Suppressor macrophage treated with lipopolysaccharide for 1 hour (primary cell): ENCODE data around the gene ARMH2.
"Not testable (repeated sequence)": the region's sequence is repeated elsewhere in the genome, so short reads cannot be mapped to it uniquely, and the experiment has no call there.

Experiments
- DNase-seq, 3 donors: peaks; one replicate each; pipeline ENCODE4 v3.0.0-alpha.2; 2020 to 2022

ARMH2 gene

DNA sequence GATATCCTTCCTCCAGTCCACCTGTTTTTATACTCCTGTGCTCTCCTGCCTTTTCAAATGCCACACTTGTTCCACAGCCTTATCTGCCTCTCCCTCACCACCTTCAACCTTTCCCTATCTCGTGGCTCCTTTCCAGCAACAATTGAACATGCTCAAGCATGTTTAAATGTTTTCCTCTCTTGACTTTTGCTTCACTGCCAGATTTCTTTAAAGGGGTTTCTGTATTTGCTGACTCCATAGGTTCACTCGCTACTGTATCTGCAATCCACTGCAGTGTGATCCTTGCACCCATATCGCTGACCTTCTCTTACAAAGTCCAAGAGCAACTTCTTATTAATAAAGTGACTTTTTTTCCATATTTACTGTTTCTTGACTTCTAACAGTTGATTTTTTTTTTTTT, 35.1 kb downstream of the ARMH2 start:
- no peak for DNase-seq

DNA sequence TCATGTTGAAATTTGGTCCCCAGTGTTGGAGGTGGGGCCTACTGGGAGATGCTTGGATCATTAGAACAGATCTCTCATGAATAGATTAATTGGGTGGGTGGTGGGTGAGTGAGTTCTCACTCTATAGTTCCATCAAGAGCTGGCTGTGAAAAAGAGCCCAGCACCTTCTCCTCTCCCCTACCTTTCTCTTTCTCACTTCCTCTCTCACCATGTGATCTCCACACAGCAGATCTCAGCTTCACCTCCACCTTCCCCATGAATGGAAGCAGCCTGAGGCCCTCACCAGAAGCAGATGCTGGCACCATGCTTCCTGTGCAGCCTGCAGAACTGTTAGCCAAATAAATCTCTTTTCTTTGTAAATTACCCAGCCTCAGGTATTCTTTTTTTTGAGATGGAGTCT, 36.9 kb downstream of the ARMH2 start:
- DNase-seq = no peak

DNA sequence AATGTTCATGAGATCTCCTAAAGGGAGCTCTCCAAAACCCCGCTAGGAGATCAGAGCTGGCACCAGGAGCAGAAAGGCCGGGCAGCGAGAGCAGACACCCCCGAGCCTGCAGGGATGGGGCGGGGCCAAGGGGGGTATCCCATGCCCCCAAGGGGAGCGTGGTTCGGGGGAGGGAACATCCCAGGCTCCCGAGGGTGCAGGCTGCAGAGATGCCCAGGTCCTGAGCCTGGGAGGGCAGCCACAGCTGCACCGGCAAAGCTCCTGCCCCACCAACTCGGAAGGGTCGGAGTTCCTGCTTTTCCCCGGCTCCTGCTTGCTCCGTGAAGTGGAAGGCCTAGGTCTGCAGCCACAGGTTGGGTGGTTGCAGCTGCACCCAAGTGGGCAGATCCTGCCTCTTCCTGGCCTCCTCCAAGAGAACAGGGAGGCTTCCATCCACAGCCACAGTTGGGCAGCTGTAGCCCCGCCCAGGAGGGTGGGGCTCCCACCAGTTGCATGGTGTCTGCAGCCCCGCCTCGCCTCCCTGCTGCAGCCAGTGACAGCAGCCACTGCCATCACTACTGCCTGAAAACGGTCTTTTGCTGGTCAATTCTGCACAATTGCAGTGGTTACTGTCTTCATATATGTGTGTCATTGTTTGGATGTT, 37.4 kb downstream of the ARMH2 start:
- peak in 1 of 3 donors; percentile 18 for DNase-seq

DNA sequence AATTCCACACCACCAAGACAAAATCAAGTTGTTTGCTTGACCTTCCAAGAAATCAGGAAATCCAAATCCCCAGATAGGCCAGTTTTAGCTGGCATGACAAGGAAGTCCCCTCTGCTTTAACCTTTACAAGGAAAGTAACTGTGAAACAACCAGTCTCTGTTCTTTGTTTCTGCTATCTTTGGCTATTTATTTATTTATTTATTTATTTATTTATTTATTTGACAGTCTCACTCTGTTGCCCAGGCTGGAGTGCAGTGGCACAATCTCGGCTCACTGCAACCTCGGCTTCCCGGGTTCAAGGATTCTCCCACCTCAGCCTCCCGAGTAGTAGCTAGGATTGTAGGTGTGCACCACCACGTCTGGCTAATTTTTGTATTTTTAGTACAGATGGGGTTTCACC, 38.5 kb downstream of the ARMH2 start:
- no peak for DNase-seq

DNA sequence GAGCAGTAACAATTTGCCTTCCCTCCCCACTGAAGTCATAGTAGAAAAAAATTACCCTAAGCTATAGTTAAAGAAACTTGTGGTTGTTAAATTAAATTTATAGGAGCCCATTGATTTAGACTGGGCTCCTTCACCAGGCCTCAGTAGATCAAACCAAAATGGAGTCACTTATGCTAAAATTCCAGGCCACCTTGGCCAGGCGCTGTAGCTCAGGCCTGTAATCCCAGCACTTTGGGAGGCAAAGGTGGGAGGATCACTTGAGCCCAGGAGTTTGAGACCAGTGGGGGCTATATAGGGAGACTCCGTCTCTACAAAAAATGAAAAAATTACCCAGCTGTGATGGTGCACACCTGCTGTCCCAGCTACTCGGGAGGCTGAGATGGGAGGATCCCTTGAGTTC, 39.0 kb downstream of the ARMH2 start:
- DNase-seq = no peak

DNA sequence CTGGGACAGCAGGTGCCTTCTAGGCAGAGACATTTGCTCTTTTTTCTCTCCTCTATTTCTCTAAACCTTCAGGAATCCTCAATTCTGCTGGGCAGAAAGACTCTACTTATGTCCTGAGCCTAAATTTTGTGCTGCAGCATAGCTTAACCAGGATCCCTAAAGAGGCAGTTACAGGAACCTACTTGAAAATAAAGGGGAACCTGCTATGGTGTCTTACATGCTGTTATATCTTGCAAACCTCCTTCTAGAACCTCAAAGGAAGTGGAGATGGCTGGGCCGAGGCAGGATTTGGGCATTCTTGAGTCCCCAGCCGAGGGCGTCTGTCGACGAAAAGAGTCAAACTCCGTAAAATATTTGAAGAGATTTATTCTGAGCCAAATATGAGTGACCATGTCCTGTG, 41.1 kb downstream of the ARMH2 start:
- peak; percentile 28 to 46 (median 44) for DNase-seq

DNA sequence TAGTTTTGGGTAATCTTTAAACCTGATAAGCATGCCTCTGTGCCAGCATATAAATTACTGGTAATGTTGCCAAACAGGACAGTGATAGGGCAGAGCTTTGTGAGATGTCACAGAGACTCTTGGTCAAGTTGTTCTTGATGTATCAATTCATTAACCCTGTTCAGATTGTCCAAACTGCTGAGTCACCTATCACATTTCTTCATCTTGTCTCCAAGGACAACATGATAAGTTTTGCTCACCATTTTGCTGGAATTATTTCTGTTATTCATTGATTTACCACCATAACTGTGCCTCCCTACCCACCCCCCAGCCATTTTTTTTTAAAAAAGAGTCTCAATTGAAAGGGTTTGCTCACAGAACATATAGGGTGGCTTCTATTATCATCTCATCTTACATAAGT, 43.4 kb downstream of the ARMH2 start:
- no peak for DNase-seq

DNA sequence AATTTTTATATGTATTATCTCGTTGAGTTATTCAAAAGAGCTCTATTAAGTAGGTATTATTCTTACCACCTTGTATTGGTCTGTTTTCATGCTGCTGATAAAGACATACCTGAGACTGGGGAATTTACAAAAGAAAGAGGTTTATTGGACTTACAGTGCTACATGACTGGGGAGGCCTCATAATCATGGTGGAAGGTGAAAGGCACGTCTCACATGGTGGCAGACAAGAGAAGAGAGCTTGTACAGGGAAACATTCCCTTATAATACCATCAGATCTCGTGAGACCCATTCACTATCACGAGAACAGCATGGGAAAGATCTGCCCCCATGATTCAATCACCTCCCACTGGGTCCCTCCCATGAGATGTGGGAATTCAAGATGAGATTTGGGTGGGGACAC, 44.3 kb downstream of the ARMH2 start:
- DNase-seq = not testable (repeated sequence)

DNA sequence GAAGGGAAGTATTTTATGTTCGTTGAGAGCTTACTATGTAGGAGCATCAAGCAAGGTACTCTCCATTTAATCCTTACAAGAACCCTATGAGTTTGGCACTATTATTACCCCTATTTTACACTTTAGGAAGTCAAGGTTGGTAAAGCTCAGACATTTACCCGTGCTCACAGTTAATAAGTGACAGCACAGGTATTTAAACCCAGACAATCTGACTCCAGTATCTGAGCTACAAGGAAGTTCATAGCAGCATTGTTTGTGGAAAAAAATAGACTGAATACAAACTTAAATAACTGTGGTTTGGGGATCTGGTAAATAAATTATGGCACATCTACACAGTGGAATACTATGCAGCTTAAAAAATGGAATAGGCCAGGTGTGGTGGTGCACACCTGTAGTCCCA, 45.2 kb downstream of the ARMH2 start:
- DNase-seq = no peak

DNA sequence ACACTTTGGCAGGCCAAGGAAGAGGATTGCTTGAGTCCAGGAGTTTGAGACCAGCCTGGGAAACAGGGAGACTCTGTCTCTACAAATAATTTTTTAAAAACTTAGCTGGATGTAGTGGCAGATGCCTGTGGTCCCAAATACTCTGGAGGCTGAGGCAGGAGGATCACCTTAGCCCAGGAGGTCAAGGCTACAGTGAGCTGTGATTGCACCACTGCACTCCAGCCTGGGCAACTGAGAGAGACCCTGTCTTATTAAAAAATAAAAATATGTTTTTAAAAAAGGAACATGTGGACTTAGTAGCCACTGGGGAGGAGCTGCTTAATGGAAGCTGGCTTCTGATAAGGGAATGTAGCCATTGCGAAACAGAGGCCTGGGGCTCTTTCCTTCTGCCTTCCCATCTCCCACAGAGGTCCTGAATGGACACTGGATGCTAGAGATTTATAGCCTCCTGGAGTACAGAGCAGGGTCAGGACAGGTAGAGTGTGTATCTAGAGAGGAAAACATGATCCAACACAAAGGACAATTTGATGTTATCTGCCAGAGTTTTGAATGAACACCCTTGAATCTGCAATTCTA, 45.7 kb downstream of the ARMH2 start:
- DNase-seq = no peak

DNA sequence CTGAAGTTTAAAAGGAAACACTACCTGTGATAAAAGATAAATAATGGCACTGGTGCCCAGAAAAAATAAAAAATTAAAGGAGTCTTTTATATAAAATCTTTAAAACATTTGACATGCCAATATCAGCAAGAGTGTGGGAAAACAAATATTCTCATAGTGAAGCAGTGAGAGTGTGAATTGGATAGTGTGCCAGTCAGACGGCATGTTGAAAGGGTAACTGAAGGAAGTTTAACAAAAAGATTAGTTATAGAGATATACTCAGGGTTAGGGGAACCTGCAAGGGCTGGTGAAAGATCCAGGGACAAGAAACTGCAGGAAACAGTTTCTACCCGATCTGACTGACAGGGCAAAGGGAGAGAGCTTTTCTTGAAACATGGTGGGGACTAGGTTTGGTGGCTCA, 46.2 kb downstream of the ARMH2 start:
- no peak for DNase-seq

DNA sequence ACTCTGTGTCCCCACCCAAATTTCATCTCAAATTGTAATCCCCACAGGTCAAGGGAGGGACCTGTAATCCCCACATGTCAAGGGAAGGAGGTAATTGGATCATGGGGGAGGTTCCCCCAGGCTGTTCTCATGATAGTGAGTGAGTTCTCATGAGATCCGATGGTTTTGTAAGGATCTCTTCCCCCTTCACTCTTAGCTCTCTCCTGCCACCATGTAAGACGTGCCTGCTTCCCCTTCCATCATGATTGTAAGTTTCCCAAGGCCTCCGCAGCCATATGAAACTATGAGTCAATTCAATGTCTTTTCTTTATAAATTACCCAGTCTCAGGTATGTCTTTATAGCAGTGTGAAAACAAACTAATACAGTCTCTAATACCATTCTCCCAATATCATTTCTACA, 47.8 kb downstream of the ARMH2 start:
- DNase-seq = not testable (repeated sequence)

DNA sequence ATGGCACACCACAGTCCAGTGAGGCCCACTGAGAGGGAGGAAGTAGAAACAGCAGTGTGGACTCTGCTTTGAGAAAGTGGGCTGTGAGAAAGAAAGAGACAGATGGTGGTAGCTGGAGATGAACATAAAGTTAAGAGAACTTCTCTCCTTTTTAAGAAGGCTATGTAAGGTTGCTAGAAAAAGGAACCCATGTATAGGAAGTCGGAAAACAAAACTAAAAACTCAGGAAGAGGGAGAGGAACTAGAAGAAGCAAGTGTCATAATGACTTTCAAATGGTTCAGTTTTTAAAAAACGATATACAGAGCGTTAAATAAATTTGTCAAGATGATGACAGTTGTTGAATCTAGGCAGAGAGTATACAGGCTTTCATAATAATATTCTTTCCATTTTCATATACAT, 49.4 kb downstream of the ARMH2 start:
- DNase-seq = peak; percentile 44 to 76 (median 72)
